ENCODE data around the gene PRKCZ.

Gene PRKCZ

GRCh38 chr1:2163205-2163604 lies 113.0 kb downstream of the PRKCZ start:
- Histone ChIP-seq H3K27ac (replicated peaks) (no peak overlapping the region), H3K27me3 (ENCODE audit: insufficient read depth, poor library complexity, severe bottlenecking) (no peaks in the 10 kb centered on the region), H3K4me3 (replicated peaks; ENCODE audit: insufficient read depth, low read length) (no peak overlapping the region)
- no peak for DNase-seq (ENCODE audit: low read depth in 1 of 2, low spot score in 1 of 2)
- TF ChIP-seq GABPA (IDR thresholded peaks at IDR 0.05; ENCODE audit: low read depth) (no peak), POLR2AphosphoS5 (IDR thresholded peaks at IDR 0.05; ENCODE audit: low read depth) (no peak), SPI1 (IDR thresholded peaks at IDR 0.05; ENCODE audit: borderline replicate concordance, low read depth) (no peak), CTCF (IDR thresholded peaks at IDR 0.05; ENCODE audit: insufficient read depth, low read length) (no peak)
- TF ChIP-seq, protein P1, sequence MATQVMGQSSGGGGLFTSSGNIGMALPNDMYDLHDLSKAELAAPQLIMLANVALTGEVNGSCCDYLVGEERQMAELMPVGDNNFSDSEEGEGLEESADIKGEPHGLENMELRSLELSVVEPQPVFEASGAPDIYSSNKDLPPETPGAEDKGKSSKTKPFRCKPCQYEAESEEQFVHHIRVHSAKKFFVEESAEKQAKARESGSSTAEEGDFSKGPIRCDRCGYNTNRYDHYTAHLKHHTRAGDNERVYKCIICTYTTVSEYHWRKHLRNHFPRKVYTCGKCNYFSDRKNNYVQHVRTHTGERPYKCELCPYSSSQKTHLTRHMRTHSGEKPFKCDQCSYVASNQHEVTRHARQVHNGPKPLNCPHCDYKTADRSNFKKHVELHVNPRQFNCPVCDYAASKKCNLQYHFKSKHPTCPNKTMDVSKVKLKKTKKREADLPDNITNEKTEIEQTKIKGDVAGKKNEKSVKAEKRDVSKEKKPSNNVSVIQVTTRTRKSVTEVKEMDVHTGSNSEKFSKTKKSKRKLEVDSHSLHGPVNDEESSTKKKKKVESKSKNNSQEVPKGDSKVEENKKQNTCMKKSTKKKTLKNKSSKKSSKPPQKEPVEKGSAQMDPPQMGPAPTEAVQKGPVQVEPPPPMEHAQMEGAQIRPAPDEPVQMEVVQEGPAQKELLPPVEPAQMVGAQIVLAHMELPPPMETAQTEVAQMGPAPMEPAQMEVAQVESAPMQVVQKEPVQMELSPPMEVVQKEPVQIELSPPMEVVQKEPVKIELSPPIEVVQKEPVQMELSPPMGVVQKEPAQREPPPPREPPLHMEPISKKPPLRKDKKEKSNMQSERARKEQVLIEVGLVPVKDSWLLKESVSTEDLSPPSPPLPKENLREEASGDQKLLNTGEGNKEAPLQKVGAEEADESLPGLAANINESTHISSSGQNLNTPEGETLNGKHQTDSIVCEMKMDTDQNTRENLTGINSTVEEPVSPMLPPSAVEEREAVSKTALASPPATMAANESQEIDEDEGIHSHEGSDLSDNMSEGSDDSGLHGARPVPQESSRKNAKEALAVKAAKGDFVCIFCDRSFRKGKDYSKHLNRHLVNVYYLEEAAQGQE (IDR thresholded peaks at IDR 0.05; ENCODE audit: insufficient replicate concordance, low read depth) = no peak

DNA sequence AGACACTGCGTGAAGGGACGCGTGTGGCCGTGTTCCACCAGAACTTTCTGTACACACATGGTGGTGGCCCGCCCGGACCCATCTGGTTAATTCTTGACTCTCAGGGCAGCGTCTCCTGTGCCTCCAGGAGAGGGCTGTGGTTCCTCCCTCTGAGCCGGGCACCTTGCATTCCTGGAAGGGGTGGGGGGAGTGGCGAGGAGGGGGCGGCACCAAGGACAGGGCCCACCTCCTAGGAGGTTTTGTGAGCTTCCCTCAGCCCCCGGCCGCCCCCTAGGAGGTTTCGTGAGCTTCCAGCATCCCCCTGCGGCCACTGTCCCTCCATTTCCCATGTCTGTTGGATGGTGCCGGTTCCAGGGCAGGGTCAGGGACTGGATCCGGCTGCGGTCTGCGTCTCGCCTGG lies 115.4 kb downstream of the PRKCZ start:
- Histone ChIP-seq H3K27me3 (ENCODE audit: insufficient read depth, poor library complexity, severe bottlenecking) (no peaks in the 10 kb centered on the region), H3K27ac (replicated peaks) (no peak overlapping the region), H3K4me3 (replicated peaks; ENCODE audit: insufficient read depth, low read length) (no peak overlapping the region)
- no peak for TF ChIP-seq GABPA (IDR thresholded peaks at IDR 0.05; ENCODE audit: low read depth)
- DNase-seq (ENCODE audit: low read depth in 1 of 2, low spot score in 1 of 2) = no peak

DNA sequence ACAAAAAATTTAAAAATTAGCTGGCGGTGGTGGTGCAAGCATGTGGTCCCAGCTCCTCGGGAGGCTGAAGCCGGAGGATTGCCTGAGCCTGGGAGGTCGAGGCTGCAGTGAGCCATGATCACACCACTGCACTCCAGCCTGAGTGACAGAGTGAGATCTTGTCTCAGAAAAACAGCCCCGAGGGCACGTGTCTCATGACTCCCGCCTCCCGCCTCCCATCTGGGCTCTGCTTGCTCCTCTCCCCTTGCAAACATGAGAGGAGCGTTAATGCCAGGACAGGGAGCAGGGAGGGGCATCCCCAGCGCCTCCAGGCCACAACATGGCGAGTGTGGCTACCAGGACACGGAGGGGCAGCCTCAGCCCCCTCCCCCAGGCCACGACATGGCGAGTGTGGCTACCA lies 116.0 kb downstream of the PRKCZ start:
- Histone ChIP-seq H3K4me3 (replicated peaks; ENCODE audit: insufficient read depth, low read length) (no peak overlapping the region), H3K27ac (replicated peaks) (no peak overlapping the region), H3K27me3 (ENCODE audit: insufficient read depth, poor library complexity, severe bottlenecking) (no peaks in the 10 kb centered on the region)
- TF ChIP-seq POLR2AphosphoS5 (IDR thresholded peaks at IDR 0.05; ENCODE audit: low read depth) = no peak
- TF ChIP-seq, protein P1 (IDR thresholded peaks at IDR 0.05; ENCODE audit: insufficient replicate concordance, low read depth) = no peak
- TF ChIP-seq GABPA (IDR thresholded peaks at IDR 0.05; ENCODE audit: low read depth) = no peak
- TF ChIP-seq SPI1 (IDR thresholded peaks at IDR 0.05; ENCODE audit: borderline replicate concordance, low read depth) = no peak
- TF ChIP-seq CTCF (IDR thresholded peaks at IDR 0.05; ENCODE audit: insufficient read depth, low read length) = no peak
- no peak for DNase-seq (ENCODE audit: low read depth in 1 of 2, low spot score in 1 of 2)

DNA sequence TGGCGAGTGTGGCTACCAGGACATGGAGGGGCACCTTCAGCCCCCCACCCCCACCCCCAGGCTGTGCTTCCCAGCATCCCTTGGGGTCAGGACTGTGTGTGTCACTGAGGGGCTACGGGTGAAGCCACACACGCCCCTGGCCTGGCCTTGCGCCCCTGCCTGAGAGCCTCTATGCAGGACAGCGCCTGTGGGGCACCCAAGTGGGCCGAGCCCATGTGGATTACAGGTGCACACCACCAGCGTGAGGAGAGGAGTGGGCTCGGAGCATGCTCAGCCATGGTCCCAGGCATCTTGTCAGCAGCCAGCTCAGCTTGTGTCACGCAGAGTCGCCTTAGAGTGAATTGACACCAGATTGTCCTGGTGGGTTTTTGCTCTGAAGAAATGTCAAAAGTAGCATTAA lies 116.5 kb downstream of the PRKCZ start:
- H3K27ac ChIP-seq (replicated peaks) = no peak overlapping the region
- no peak for DNase-seq (ENCODE audit: low read depth in 1 of 2, low spot score in 1 of 2)
- no peaks in the 10 kb centered on the region for H3K27me3 ChIP-seq (ENCODE audit: insufficient read depth, poor library complexity, severe bottlenecking)
- H3K4me3 ChIP-seq (replicated peaks; ENCODE audit: insufficient read depth, low read length) = no peak overlapping the region
- TF ChIP-seq POLR2AphosphoS5 (IDR thresholded peaks at IDR 0.05; ENCODE audit: low read depth) (no peak), SPI1 (IDR thresholded peaks at IDR 0.05; ENCODE audit: borderline replicate concordance, low read depth) (no peak), GABPA (IDR thresholded peaks at IDR 0.05; ENCODE audit: low read depth) (no peak), CTCF (IDR thresholded peaks at IDR 0.05; ENCODE audit: insufficient read depth, low read length) (no peak)
- TF ChIP-seq, protein P1 (IDR thresholded peaks at IDR 0.05; ENCODE audit: insufficient replicate concordance, low read depth) = no peak

Measured in HL-60 (cell line).